ENCODE measurements around the gene PACSIN1. TPM values are rescaled to one million over a fixed set of nuclear protein-coding genes. Genes with fewer than 3 reads are reported as not detected.

Gene PACSIN1
- total and polyA plus RNA-seq, 7 donors = 0.36 to 1.9 (median 0.68) TPM; not detected in 2

GRCh38 chr6:34517461-34517881 is 51.6 kb downstream of the PACSIN1 start:
- no peaks in the 10 kb centered on the region for H3K9me3 ChIP-seq
- TF ChIP-seq, protein P1, sequence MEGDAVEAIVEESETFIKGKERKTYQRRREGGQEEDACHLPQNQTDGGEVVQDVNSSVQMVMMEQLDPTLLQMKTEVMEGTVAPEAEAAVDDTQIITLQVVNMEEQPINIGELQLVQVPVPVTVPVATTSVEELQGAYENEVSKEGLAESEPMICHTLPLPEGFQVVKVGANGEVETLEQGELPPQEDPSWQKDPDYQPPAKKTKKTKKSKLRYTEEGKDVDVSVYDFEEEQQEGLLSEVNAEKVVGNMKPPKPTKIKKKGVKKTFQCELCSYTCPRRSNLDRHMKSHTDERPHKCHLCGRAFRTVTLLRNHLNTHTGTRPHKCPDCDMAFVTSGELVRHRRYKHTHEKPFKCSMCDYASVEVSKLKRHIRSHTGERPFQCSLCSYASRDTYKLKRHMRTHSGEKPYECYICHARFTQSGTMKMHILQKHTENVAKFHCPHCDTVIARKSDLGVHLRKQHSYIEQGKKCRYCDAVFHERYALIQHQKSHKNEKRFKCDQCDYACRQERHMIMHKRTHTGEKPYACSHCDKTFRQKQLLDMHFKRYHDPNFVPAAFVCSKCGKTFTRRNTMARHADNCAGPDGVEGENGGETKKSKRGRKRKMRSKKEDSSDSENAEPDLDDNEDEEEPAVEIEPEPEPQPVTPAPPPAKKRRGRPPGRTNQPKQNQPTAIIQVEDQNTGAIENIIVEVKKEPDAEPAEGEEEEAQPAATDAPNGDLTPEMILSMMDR (IDR thresholded peaks at IDR 0.05) = no peak
- TF ChIP-seq POLR2AphosphoS5 (IDR thresholded peaks at IDR 0.05) = no peak
- no peak for TF ChIP-seq POLR2A (IDR thresholded peaks at IDR 0.05)
- TF ChIP-seq EP300 (IDR thresholded peaks at IDR 0.05) = no peak
- H3K27ac ChIP-seq = no peak overlapping the region
- H3K4me1 ChIP-seq = peaks cover 0 to 10% (median 0%) of the 10 kb centered on the region in 4 donors
- H3K36me3 ChIP-seq = no peaks in the 10 kb centered on the region
- H3K27me3 ChIP-seq = peaks cover 0 to 30% (median 5%) of the 10 kb centered on the region in 3 donors
- H3K4me3 ChIP-seq = no peak overlapping the region
- DNase-seq = no peak
- WGBS, 2 donors = 67 to 81% methylated on average over 4 of the region's 4 CpGs
- intact Hi-C loops (cut with DNase I) = no loop called here

DNA sequence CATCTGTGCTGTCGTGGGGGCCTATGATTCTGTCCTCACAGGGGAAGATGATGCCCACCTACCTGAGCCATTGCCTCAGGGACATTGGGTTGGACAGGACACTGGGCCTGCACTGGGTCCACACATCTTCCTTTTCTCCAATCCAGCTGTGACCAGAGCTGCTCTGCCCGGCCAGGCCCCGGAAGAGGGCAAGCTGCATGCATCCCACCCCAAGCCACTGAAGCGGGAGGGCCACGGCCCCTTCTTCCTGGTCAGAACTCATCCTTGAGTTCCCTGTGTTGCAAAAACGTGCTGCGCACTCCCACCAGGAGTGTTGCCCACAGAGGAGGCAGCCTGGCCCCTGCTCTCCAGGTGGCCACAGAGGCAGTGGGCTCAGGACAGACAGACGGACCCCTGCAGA is 52.1 kb downstream of the PACSIN1 start:
- TF ChIP-seq POLR2AphosphoS5 (IDR thresholded peaks at IDR 0.05) (no peak), POLR2A (IDR thresholded peaks at IDR 0.05) (no peak), EP300 (IDR thresholded peaks at IDR 0.05) (no peak)
- TF ChIP-seq, protein P1 (IDR thresholded peaks at IDR 0.05) = no peak
- Histone ChIP-seq H3K4me1 (peaks cover 0 to 10% (median 0%) of the 10 kb centered on the region in 4 donors), H3K27me3 (peaks cover 0 to 30% (median 5%) of the 10 kb centered on the region in 3 donors), H3K27ac (no peak overlapping the region), H3K9me3 (no peaks in the 10 kb centered on the region), H3K4me3 (no peak overlapping the region), H3K36me3 (no peaks in the 10 kb centered on the region)
- 88 to 89% methylated on average over 8 of the region's 8 CpGs for WGBS, 2 donors
- intact Hi-C loops (cut with DNase I) = no loop called here
- DNase-seq = no peak

- Histone ChIP-seq H3K9me3 (no peaks in the 10 kb centered on the region), H3K36me3 (no peaks in the 10 kb centered on the region), H3K27ac (no peak overlapping the region), H3K4me1 (peaks cover 0 to 10% (median 0%) of the 10 kb centered on the region in 4 donors), H3K4me3 (no peak overlapping the region), H3K27me3 (peaks cover 0 to 30% (median 5%) of the 10 kb centered on the region in 3 donors)
- intact Hi-C loops (cut with DNase I) = no loop called here
- no peak for DNase-seq
- TF ChIP-seq EP300 (IDR thresholded peaks at IDR 0.05) = no peak
- TF ChIP-seq POLR2A (IDR thresholded peaks at IDR 0.05) = no peak
- TF ChIP-seq POLR2AphosphoS5 (IDR thresholded peaks at IDR 0.05) = no peak
- TF ChIP-seq, protein P1 (IDR thresholded peaks at IDR 0.05) = no peak
- 82 to 94% methylated on average over 4 of the region's 4 CpGs for WGBS, 2 donors
Measured at GRCh38 chr6:34518669-34519365, 52.9 kb downstream of the PACSIN1 start.

- no peak overlapping the region for H3K27ac ChIP-seq
- H3K36me3 ChIP-seq = no peaks in the 10 kb centered on the region
- intact Hi-C loops (cut with DNase I) = no loop called here
- H3K4me1 ChIP-seq = peaks cover 0 to 3% (median 0%) of the 10 kb centered on the region in 4 donors
- H3K4me3 ChIP-seq = no peak overlapping the region
- H3K9me3 ChIP-seq = no peaks in the 10 kb centered on the region
- WGBS, 2 donors = 93% methylated on average over 8 of the region's 8 CpGs
- DNase-seq = no peak
- H3K27me3 ChIP-seq = peaks cover 0 to 23% (median 0%) of the 10 kb centered on the region in 3 donors
- TF ChIP-seq POLR2AphosphoS5 (IDR thresholded peaks at IDR 0.05) = no peak
- no peak for TF ChIP-seq EP300 (IDR thresholded peaks at IDR 0.05)
Measured at GRCh38 chr6:34519971-34520644, 54.2 kb downstream of the PACSIN1 start.
